BE2C (cell line): ENCODE results near the gene OS9.

Experiments used
- DNase-seq: peaks from one replicate; pipeline ENCODE4 v3.0.0-alpha.2; 2020
- H3K27me3 ChIP-seq: fragments of 250-450 bp; sonication (Bioruptor Pico); 2 replicates; pipeline ENCODE4 v1.5.1; 2020; ENCODE audit warnings: mild to moderate bottlenecking
- H3K36me3 ChIP-seq: fragments of 250-450 bp; sonication (Bioruptor Pico); 2 replicates; pipeline ENCODE4 v1.5.1; 2020; ENCODE audit warnings: mild to moderate bottlenecking
- H3K4me1 ChIP-seq: fragments of 250-450 bp; sonication (Bioruptor Pico); 2 replicates; pipeline ENCODE4 v1.5.1; 2020
- H3K4me3 ChIP-seq: 2 replicates; pipeline ENCODE4 v1.5.1; 2011; ENCODE audit warnings: low read depth, low read length
- H3K9me3 ChIP-seq: fragments of 250-450 bp; sonication (Bioruptor Pico); 2 replicates; pipeline ENCODE4 v1.5.1; 2020
- TF ChIP-seq, protein P1 (sequence below): IDR thresholded peaks from 2 replicates; pipeline ENCODE4 v1.5.1; 2012; ENCODE audit warnings: mild to moderate bottlenecking, low read depth, low read length

OS9 gene

DNA sequence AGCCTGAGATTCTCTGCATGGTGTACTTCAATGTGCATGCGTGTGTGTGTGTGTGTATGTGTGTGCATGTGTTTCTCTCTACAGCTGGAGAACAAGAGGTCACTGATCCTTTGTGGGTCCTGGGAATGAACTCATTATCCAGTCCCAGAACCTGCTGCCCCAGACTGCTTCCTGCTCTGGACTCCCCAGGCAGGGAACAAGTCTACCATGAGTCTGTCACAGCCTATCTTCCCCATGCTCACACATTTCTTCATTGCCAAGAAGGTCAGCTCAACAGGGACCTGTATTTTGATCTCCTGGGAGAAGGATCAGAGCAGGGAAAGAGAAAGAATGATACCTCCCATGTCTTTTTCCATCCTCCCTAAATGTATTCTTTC lies 47.5 kb downstream of the OS9 start:
- Histone ChIP-seq H3K4me3 (no peak overlapping the region), H3K9me3 (no peaks in the 10 kb centered on the region), H3K27me3 (peaks cover 38% of the 10 kb centered on the region), H3K4me1 (peaks cover 3% of the 10 kb centered on the region; the same call in 1 of the 2 replicates), H3K36me3 (peaks cover 4% of the 10 kb centered on the region)
- DNase-seq = no peak
- TF ChIP-seq, protein P1, sequence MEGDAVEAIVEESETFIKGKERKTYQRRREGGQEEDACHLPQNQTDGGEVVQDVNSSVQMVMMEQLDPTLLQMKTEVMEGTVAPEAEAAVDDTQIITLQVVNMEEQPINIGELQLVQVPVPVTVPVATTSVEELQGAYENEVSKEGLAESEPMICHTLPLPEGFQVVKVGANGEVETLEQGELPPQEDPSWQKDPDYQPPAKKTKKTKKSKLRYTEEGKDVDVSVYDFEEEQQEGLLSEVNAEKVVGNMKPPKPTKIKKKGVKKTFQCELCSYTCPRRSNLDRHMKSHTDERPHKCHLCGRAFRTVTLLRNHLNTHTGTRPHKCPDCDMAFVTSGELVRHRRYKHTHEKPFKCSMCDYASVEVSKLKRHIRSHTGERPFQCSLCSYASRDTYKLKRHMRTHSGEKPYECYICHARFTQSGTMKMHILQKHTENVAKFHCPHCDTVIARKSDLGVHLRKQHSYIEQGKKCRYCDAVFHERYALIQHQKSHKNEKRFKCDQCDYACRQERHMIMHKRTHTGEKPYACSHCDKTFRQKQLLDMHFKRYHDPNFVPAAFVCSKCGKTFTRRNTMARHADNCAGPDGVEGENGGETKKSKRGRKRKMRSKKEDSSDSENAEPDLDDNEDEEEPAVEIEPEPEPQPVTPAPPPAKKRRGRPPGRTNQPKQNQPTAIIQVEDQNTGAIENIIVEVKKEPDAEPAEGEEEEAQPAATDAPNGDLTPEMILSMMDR = no peak

DNA sequence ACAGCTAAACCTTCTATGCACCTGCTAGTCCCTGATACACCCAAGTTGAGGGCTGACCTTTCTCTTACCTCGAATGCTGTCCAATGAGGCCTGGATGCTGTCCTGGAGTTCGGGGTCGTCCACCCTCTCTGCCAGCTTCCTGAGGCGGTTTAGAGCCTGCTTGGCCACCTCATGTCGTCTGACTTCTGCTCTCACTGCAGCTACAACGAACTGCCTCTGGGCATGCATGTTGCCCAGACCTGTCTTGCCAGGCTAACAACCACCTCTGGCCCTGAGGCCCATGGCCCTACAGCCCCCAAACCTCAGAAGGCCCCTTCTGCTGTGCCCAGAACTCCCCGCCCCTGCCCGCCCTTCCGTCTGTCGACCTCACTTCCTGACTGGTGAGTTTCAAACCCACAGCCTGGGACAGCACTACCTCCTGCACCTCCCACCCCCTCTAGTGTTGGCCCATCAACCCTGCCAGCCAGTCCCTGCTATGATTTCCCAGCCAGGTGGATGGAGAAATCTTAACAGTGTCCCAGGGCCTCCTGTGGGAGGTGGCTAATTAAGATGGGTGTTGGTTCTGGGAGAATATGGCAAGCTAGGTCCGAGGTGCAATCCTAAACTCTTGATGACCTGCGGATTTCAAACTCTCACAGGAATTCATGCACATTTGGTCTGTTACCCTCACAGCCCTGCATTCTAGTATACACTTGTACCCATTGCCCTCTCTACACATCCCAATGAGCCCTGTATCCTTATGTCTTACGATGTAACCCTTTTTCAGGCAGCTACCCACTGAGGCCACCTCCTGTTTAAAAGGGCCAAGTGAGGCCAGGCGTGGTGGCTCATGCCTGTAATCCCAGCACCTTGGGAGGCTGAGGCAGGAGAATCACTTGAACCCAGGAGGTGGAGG lies 48.2 kb downstream of the OS9 start:
- no peak for DNase-seq
- TF ChIP-seq, protein P1 = peak; percentile 6; the same call in 1 of the 2 replicates

DNA sequence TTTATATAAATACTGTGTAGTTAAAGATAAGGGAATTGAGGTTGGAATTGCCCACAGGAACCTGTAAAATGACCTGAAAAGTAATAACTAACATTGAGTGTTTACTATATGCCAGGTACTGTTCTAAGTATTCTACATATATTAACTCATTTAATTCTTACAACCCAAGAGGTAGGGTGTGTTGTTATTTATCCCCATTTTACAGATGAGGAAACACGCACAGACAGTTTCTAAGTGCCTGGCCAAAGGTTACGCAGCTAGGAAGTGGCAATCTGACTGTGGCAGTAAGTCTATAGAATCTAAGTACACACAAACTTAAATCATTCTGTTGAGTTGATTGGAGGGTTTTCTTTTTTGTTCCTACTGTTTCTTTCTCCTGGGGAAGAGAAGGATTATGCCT lies 49.8 kb downstream of the OS9 start:
- H3K4me1 ChIP-seq = peaks cover 3% of the 10 kb centered on the region; the same call in 1 of the 2 replicates
- H3K36me3 ChIP-seq = peaks cover 24% of the 10 kb centered on the region
- TF ChIP-seq, protein P1 = no peak
- H3K9me3 ChIP-seq = no peaks in the 10 kb centered on the region
- peaks cover 20% of the 10 kb centered on the region for H3K27me3 ChIP-seq
- H3K4me3 ChIP-seq = no peak overlapping the region
- no peak for DNase-seq

More for the DNA sequence above, 48.2 kb downstream of the OS9 start:
- Histone ChIP-seq H3K27me3 (peaks cover 31% of the 10 kb centered on the region), H3K9me3 (no peaks in the 10 kb centered on the region), H3K4me1 (peaks cover 3% of the 10 kb centered on the region; the same call in 1 of the 2 replicates), H3K4me3 (no peak overlapping the region), H3K36me3 (peaks cover 8% of the 10 kb centered on the region)

DNA sequence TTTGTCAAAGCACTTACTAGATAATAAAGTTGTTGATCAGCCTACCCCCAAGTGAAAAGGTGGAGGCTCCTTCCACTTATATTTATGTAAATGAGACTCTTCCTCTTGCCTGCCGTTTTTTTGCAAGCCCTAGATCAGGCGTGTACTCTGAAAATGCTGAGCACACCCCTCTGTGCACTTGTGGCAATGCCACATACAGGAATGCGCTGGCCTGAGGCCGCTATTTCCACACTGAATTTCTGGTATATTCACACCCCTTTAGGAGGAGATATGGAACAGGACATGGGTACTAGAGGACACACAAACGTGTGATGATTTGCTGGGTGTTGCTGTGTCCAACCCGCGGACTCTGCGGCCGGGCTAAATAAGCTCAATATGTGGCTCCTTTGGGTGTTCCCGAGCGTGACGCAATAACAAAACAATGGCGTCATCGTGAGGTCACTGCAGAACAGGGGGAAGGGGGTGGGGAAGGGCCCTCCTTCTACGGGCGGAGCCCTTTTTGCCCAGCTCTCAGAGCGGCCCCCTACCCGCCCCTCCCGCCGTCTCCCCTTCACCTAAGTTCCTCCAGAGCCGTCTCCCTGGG lies 50.4 kb downstream of the OS9 start:
- peaks cover 3% of the 10 kb centered on the region; the same call in 1 of the 2 replicates for H3K4me1 ChIP-seq
- peak; percentile 68 for DNase-seq
- peak overlapping the region; percentile 96 for H3K4me3 ChIP-seq
- TF ChIP-seq, protein P1 = no peak
- H3K9me3 ChIP-seq = no peaks in the 10 kb centered on the region
- H3K36me3 ChIP-seq = peaks cover 29% of the 10 kb centered on the region
- H3K27me3 ChIP-seq = peaks cover 16% of the 10 kb centered on the region

DNA sequence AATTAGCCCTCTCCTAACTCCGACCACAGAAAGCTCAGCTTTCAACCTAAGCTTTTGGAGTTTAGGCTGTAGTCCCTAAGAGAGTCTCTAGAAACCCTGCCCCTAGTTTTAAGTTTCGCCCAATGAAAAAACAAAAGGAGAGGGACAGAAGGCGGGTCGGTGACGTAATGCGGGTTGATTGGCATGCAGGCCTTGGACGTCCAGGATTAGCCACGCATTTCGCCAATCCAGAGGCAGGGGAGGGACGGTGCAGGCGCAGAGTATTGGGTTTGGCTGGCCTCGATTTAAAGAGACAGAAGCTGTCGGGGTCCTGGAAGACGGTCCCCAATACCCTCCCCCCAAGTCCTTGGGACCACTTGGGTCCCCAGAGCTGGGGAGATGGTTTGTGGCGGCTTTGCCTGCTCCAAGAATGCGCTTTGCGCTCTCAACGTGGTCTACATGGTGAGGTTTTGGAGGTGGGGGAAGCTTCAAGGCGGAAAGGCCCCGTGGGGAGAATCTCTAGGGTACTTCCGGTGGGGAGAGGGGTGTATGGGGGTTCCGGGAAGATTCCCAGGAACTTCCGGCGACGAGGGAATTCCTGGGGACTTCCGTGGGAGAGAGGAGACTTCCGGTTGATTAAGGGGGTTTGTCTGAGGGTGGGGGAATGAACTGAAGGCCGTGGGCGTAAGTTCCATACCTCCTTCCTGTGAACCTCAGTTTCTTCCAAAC lies 51.0 kb downstream of the OS9 start, which contains the start of gene TSPAN31:
TSS of gene TSPAN31 (plus strand) at position 263 of the 708 bp plus-strand sequence. CDS start at position 379, 116 bp downstream.
- peak within 1 kb of the TSS; percentile 96 for H3K4me3 ChIP-seq
- peaks cover 10% of the 10 kb centered on the region for H3K27me3 ChIP-seq
- TF ChIP-seq, protein P1 = no peak
- peaks cover 3% of the 10 kb centered on the region; the same call in 1 of the 2 replicates for H3K4me1 ChIP-seq
- peak; percentile 96 for DNase-seq
- H3K36me3 ChIP-seq = peaks cover 35% of the 10 kb centered on the region
- no peaks in the 10 kb centered on the region for H3K9me3 ChIP-seq
